H7 (cell line): ENCODE data around the gene DENND1B. TPM values are rescaled to one million over a fixed set of nuclear protein-coding genes. Genes with fewer than 3 reads are reported as not detected.
"Not testable (repeated sequence)": the region's sequence is repeated elsewhere in the genome, so short reads cannot be mapped to it uniquely, and the experiment has no call there.

Experiments used
- DNase-seq: peaks from one replicate; pipeline ENCODE4 v3.0.0; 2012
- H3K27me3 ChIP-seq: 2 replicates; pipeline ENCODE4 v1.6.0; 2011; ENCODE audit warnings: mild to moderate bottlenecking, low read length; ENCODE audit not compliant: control insufficient read depth, insufficient read depth
- H3K36me3 ChIP-seq: replicated peaks from 2 replicates; pipeline ENCODE4 v1.5.1; 2011; ENCODE audit warnings: low read length; ENCODE audit not compliant: control insufficient read depth, insufficient read depth
- H3K4me3 ChIP-seq: 2 replicates; pipeline ENCODE4 v1.5.1; 2011; ENCODE audit warnings: low read depth, mild to moderate bottlenecking, control low read depth, low read length, moderate library complexity; ENCODE audit not compliant: insufficient read depth
- total RNA-seq: library from RNA; depleted of rRNA; stranded (reverse); fragments of >200 nt; shearing (Covaris generic); gene quantifications from 2 replicates; pipeline ENCODE4 v1.2.3, GENCODE V29; 2014

Gene DENND1B
- total RNA-seq, 1 experiment from 2014 or later, result 2.9 TPM

GRCh38 chr1:197744979-197745378, 30.3 kb downstream of the DENND1B start:
- no peaks in the 10 kb centered on the region for H3K36me3 ChIP-seq
- DNase-seq, result no peak
- H3K27me3 ChIP-seq, result no peaks in the 10 kb centered on the region
- H3K4me3 ChIP-seq, result no peak overlapping the region

GRCh38 chr1:197743578-197743977, 31.7 kb downstream of the DENND1B start:
- no peaks in the 10 kb centered on the region for H3K27me3 ChIP-seq
- no peak for DNase-seq
- no peaks in the 10 kb centered on the region for H3K36me3 ChIP-seq
- no peak overlapping the region for H3K4me3 ChIP-seq

GRCh38 chr1:197740992-197741391, 34.3 kb downstream of the DENND1B start:
- DNase-seq, result no peak
- no peak overlapping the region for H3K4me3 ChIP-seq
- H3K36me3 ChIP-seq, result no peaks in the 10 kb centered on the region
- no peaks in the 10 kb centered on the region for H3K27me3 ChIP-seq

GRCh38 chr1:197738927-197739326, 36.4 kb downstream of the DENND1B start:
- H3K4me3 ChIP-seq, result no peak overlapping the region
- H3K27me3 ChIP-seq, result no peaks in the 10 kb centered on the region
- no peaks in the 10 kb centered on the region for H3K36me3 ChIP-seq
- no peak for DNase-seq

- H3K36me3 ChIP-seq, result no peaks in the 10 kb centered on the region
- H3K4me3 ChIP-seq, result no peak overlapping the region
- H3K27me3 ChIP-seq, result no peaks in the 10 kb centered on the region
- DNase-seq, result no peak
Measured at GRCh38 chr1:197737916-197738315, 37.4 kb downstream of the DENND1B start.

GRCh38 chr1:197736685-197737084, 38.6 kb downstream of the DENND1B start:
- Histone ChIP-seq H3K4me3 (no peak overlapping the region), H3K27me3 (no peaks in the 10 kb centered on the region), H3K36me3 (no peaks in the 10 kb centered on the region)
- no peak for DNase-seq

GRCh38 chr1:197735461-197735860, 39.8 kb downstream of the DENND1B start:
- no peak for DNase-seq
- Histone ChIP-seq H3K4me3 (no peak overlapping the region), H3K27me3 (no peaks in the 10 kb centered on the region), H3K36me3 (no peaks in the 10 kb centered on the region)

- H3K27me3 ChIP-seq, result no peaks in the 10 kb centered on the region
- no peaks in the 10 kb centered on the region for H3K36me3 ChIP-seq
- no peak overlapping the region for H3K4me3 ChIP-seq
- DNase-seq, result no peak
Measured at GRCh38 chr1:197733324-197733723, 42.0 kb downstream of the DENND1B start.

- no peak for DNase-seq
- no peaks in the 10 kb centered on the region for H3K36me3 ChIP-seq
- H3K27me3 ChIP-seq, result no peaks in the 10 kb centered on the region
- no peak overlapping the region for H3K4me3 ChIP-seq
Measured at GRCh38 chr1:197732187-197732586, 43.1 kb downstream of the DENND1B start.

- H3K27me3 ChIP-seq, result no peaks in the 10 kb centered on the region
- H3K36me3 ChIP-seq, result no peaks in the 10 kb centered on the region
- no peak for DNase-seq
- H3K4me3 ChIP-seq, result no peak overlapping the region
Measured at GRCh38 chr1:197731449-197731848, 43.8 kb downstream of the DENND1B start.

GRCh38 chr1:197725976-197726375, 49.3 kb downstream of the DENND1B start:
- Histone ChIP-seq H3K4me3 (no peak overlapping the region), H3K27me3 (no peaks in the 10 kb centered on the region), H3K36me3 (no peaks in the 10 kb centered on the region)
- DNase-seq, result no peak

GRCh38 chr1:197725044-197725443, 50.2 kb downstream of the DENND1B start:
- no peak for DNase-seq
- H3K4me3 ChIP-seq, result no peak overlapping the region
- H3K27me3 ChIP-seq, result no peaks in the 10 kb centered on the region
- H3K36me3 ChIP-seq, result no peaks in the 10 kb centered on the region

- Histone ChIP-seq H3K27me3 (no peaks in the 10 kb centered on the region), H3K4me3 (no peak overlapping the region), H3K36me3 (no peaks in the 10 kb centered on the region)
- DNase-seq, result no peak
Measured at GRCh38 chr1:197715806-197716205, 59.5 kb downstream of the DENND1B start.

- Histone ChIP-seq H3K27me3 (no peaks in the 10 kb centered on the region), H3K36me3 (no peaks in the 10 kb centered on the region), H3K4me3 (no peak overlapping the region)
- DNase-seq, result no peak
Measured at GRCh38 chr1:197706601-197707000, 68.7 kb downstream of the DENND1B start.

- no peak for DNase-seq
- H3K36me3 ChIP-seq, result no peaks in the 10 kb centered on the region
Measured at GRCh38 chr1:197705941-197706340, 69.3 kb downstream of the DENND1B start.

GRCh38 chr1:197700688-197701087, 74.6 kb downstream of the DENND1B start:
- H3K27me3 ChIP-seq, H3K4me3 ChIP-seq, DNase-seq, H3K36me3 ChIP-seq: not testable (repeated sequence)

More at GRCh38 chr1:197705941-197706340, 69.3 kb downstream of the DENND1B start:
- no peaks in the 10 kb centered on the region for H3K27me3 ChIP-seq
- no peak overlapping the region for H3K4me3 ChIP-seq
